K562 (cell line): ENCODE results near the gene POLR1B. TPM values are rescaled to one million over a fixed set of nuclear protein-coding genes. Genes with fewer than 3 reads are reported as not detected.

ENCODE experiments used
- CTBP1 ChIP-seq: fragments of 450-650 bp; IDR thresholded peaks from 2 replicates; pipeline ENCODE4 v1.6.1; 2016; ENCODE audit warnings: borderline replicate concordance
- HDAC2 ChIP-seq: fragments of 450-650 bp; IDR thresholded peaks from 2 replicates; pipeline ENCODE4 v1.6.1; 2016; ENCODE audit warnings: mild to moderate bottlenecking
- LEF1 ChIP-seq: fragments of 450-650 bp; IDR thresholded peaks from 2 replicates; pipeline ENCODE4 v1.6.1; 2016; ENCODE audit warnings: mild to moderate bottlenecking
- NCOA6 ChIP-seq: fragments of 450-650 bp; IDR thresholded peaks from 2 replicates; pipeline ENCODE4 v1.6.1; 2017; ENCODE audit warnings: mild to moderate bottlenecking
- OTX1 ChIP-seq: fragments of 450-650 bp; formaldehyde crosslinking; IDR thresholded peaks from 2 replicates; pipeline ENCODE4 v1.4.0; 2022; ENCODE audit warnings: mild to moderate bottlenecking
- PHTF2 ChIP-seq: fragments of 250-450 bp; sonication (Bioruptor Pico); IDR thresholded peaks from 2 replicates; pipeline ENCODE4 v1.5.0; 2021; ENCODE audit warnings: mild to moderate bottlenecking
- PYGO2 ChIP-seq: fragments of 450-650 bp; IDR thresholded peaks from 2 replicates; pipeline ENCODE4 v1.6.1; 2016; ENCODE audit warnings: mild to moderate bottlenecking, missing genetic modification characterization, moderate library complexity, missing compliant biosample characterization
- RBBP5 ChIP-seq: fragments of 200-600 bp; sonication (generic); IDR thresholded peaks from 2 replicates; pipeline ENCODE4 v1.6.1; 2012; ENCODE audit warnings: borderline replicate concordance, mild to moderate bottlenecking, low read length, control low read depth, inconsistent platforms; ENCODE audit not compliant: insufficient read depth, poor library complexity, severe bottlenecking
- SMAD1 ChIP-seq: fragments of 150-350 bp; IDR thresholded peaks from 2 replicates; pipeline ENCODE4 v1.6.1; 2014; ENCODE audit warnings: low read length, low read depth; ENCODE audit not compliant: partially characterized antibody
- ZBTB9 ChIP-seq: fragments of 450-650 bp; formaldehyde crosslinking; IDR thresholded peaks from 2 replicates; pipeline ENCODE4 v1.4.0; 2020; ENCODE audit warnings: mild to moderate bottlenecking, moderate library complexity
- polyA plus RNA-seq, 8 experiments: library from polyadenylated mRNA; depleted of rRNA in 4 of 8; stranded (reverse) in 5 of 8; unstranded in 3 of 8; fragments of >200 nt; fragmentation: Nextera tagmentation in 2 of 8; fragmentation: Illumina TruSeq in 1 of 8; extraction: Ambion mirVana in 2 of 8; extraction: Trizol in 1 of 8; gene quantifications; 2 replicates each; pipeline versions ENCODE4 v1.2.1 to v1.2.3, GENCODE V29; 2011 to 2014; ENCODE audit warnings: inconsistent platforms in 1 of 8, missing spikeins in 1 of 8
- total RNA-seq, 7 experiments: library from RNA; depleted of rRNA in 6 of 7; stranded (reverse); fragments of >200 nt in 6 of 7; fragmentation: Illumina TruSeq in 2 of 7; extraction: Trizol in 2 of 7; gene quantifications; 2 replicates each; pipeline versions ENCODE4 v1.2.1 to v1.2.3, GENCODE V29; 2011 to 2021; ENCODE audit warnings: low replicate concordance in 1 of 7
- TF ChIP-seq, protein P1 (sequence below): fragments of 250-450 bp; sonication (Bioruptor Pico); IDR thresholded peaks from 2 replicates; pipeline ENCODE4 v1.8.0; 2021; ENCODE audit warnings: moderate library complexity, mild to moderate bottlenecking, inconsistent platforms

Gene POLR1B
- total and polyA plus RNA-seq, 9 of the 15 experiments (the other 6 are each of a cell fraction or from before 2014, with no cell fraction given), result 19.8 to 55.1 (median 40.2) TPM

DNA sequence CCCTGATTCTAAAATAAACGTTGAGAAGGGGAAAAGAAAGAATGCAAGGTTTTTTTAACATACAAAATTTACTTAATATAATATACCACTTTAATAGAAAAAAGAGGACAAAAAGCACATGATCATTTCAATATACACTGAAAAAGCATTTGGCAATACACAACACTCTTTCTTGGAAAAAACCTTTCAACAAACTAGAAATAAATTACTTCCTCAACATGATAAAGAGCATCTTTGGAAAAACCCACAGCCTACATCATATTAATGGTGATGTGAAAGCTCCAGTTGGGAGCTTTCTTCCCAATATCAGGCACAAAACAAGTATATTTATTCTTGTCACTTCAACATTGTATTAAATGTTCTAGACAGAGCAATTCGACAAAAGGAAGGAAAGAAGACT is 3.0 kb upstream of the POLR1B start (continued):
- TF ChIP-seq SMAD1 (no peak), OTX1 (CRISPR knock-in tag) (no peak), NCOA6 (no peak), PYGO2 (tag) (no peak), RBBP5 (no peak), CTBP1 (no peak), ZBTB9 (CRISPR knock-in tag) (no peak), LEF1 (no peak), PHTF2 (no peak), HDAC2 (no peak)
- TF ChIP-seq, protein P1, sequence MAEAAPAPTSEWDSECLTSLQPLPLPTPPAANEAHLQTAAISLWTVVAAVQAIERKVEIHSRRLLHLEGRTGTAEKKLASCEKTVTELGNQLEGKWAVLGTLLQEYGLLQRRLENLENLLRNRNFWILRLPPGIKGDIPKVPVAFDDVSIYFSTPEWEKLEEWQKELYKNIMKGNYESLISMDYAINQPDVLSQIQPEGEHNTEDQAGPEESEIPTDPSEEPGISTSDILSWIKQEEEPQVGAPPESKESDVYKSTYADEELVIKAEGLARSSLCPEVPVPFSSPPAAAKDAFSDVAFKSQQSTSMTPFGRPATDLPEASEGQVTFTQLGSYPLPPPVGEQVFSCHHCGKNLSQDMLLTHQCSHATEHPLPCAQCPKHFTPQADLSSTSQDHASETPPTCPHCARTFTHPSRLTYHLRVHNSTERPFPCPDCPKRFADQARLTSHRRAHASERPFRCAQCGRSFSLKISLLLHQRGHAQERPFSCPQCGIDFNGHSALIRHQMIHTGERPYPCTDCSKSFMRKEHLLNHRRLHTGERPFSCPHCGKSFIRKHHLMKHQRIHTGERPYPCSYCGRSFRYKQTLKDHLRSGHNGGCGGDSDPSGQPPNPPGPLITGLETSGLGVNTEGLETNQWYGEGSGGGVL, result no peak
